Fibroblast of mammary gland (primary cell): Measurements from ENCODE around the gene AHRR.
"Not testable (repeated sequence)": the region's sequence is repeated elsewhere in the genome, so short reads cannot be mapped to it uniquely, and the experiment has no call there.

ENCODE experiments used
- DNase-seq: peaks from one replicate; pipeline ENCODE4 v3.0.0-alpha.2; 2010; ENCODE audit warnings: low read depth
- H3K4me3 ChIP-seq: 2 replicates; pipeline ENCODE4 v1.5.1; 2011; ENCODE audit warnings: low read depth, mild to moderate bottlenecking, low read length, moderate library complexity; ENCODE audit not compliant: control insufficient read depth
- CTCF ChIP-seq: conservative IDR thresholded peaks from 2 replicates; pipeline ENCODE4 v1.5.1; 2011; ENCODE audit warnings: low read depth, low read length, inconsistent platforms; ENCODE audit not compliant: control insufficient read depth, insufficient read depth

The AHRR gene

GRCh38 chr5:485946-486491 lies 164.5 kb downstream of the AHRR start:
- TF ChIP-seq CTCF, result no peak
- DNase-seq, result no peak
- H3K4me3 ChIP-seq, result no peak overlapping the region

GRCh38 chr5:486597-486996 lies 165.1 kb downstream of the AHRR start:
- not testable (repeated sequence) for DNase-seq, H3K4me3 ChIP-seq
